PC-9 (cell line): ENCODE results near the gene TET2.

Experiments used
- CTCF ChIP-seq: fragments of 200-600 bp; sonication (generic); conservative IDR thresholded peaks from 2 replicates; pipeline ENCODE4 v1.6.1; 2017; ENCODE audit warnings: mixed run types, antibody characterized with exemption, mild to moderate bottlenecking, moderate library complexity
- EZH2 ChIP-seq: fragments of 200-600 bp; sonication (generic); IDR thresholded peaks from 2 replicates; pipeline ENCODE4 v1.8.0; 2017; ENCODE audit warnings: antibody characterized with exemption, low read depth

- no peak for TF ChIP-seq EZH2
- TF ChIP-seq CTCF: no peak
Measured at GRCh38 chr4:105329081-105329480, 182.4 kb downstream of the TET2 start.
